GM12875 (cell line): ENCODE data around the gene RNASE7.

ENCODE experiments used
- H3K4me3 ChIP-seq: one replicate; pipeline ENCODE4 v1.5.1; 2011; ENCODE audit warnings: low read depth, low read length, control low read depth
- CTCF ChIP-seq: IDR thresholded peaks from 2 replicates; pipeline ENCODE4 v1.5.1; 2011; ENCODE audit warnings: low read depth, mild to moderate bottlenecking, control low read depth, inconsistent platforms, low read length, moderate library complexity, borderline replicate concordance; ENCODE audit not compliant: insufficient read depth

RNASE7 gene

GRCh38 chr14:21041676-21042433, at the start of gene RNASE7:
Gene RNASE7 (plus strand): TSS chr14:21042362. CDS start chr14:21042993, 631 bp downstream.
- H3K4me3 ChIP-seq = no peak within 1 kb of the TSS
- no peak for TF ChIP-seq CTCF

GRCh38 chr14:20996521-20996920, 45.6 kb upstream of the RNASE7 start:
- TF ChIP-seq CTCF = no peak
- H3K4me3 ChIP-seq = no peak overlapping the region

- no peak for TF ChIP-seq CTCF
- no peak overlapping the region for H3K4me3 ChIP-seq
Observed at GRCh38 chr14:20997115-20997514, 45.0 kb upstream of the RNASE7 start.

GRCh38 chr14:20997564-20997963, 44.6 kb upstream of the RNASE7 start:
- H3K4me3 ChIP-seq = no peak overlapping the region
- no peak for TF ChIP-seq CTCF

- no peak overlapping the region for H3K4me3 ChIP-seq
- TF ChIP-seq CTCF = no peak
Observed at GRCh38 chr14:20998139-20998538, 44.0 kb upstream of the RNASE7 start.

GRCh38 chr14:20998674-20999366, 43.3 kb upstream of the RNASE7 start, which contains the start of gene SLC39A2:
Gene SLC39A2 (plus strand): TSS chr14:20999293. CDS start chr14:20999447, 154 bp downstream.
- no peak for TF ChIP-seq CTCF
- no peak within 1 kb of the TSS for H3K4me3 ChIP-seq
